Measurements from ENCODE around the gene ASL. TPM values are rescaled to one million over a fixed set of nuclear protein-coding genes. Genes with fewer than 3 reads are reported as not detected.
A peak's percentile ranks its signal among the peaks of the same experiment; 100 is the strongest.

Gene ASL
- total RNA-seq, 1 experiment from 2014 or later = 46.9 TPM

GRCh38 chr7:66047426-66047825, 28.2 kb upstream of the ASL start:
- Histone ChIP-seq H4K20me1 (ENCODE audit: insufficient read depth) (no peaks in the 10 kb centered on the region), H3K4me1 (ENCODE audit: control insufficient read depth in 1 of 2, insufficient read depth in 2 of 2, low read length in 2 of 2) (peaks cover 0 to 21% of the 10 kb centered on the region in 2 experiments; a peak in 2 of 4 replicates), H3K27ac (ENCODE audit: low read depth, low read length) (no peak overlapping the region; the same call in 1 of the 2 replicates), H3K9ac (ENCODE audit: low read length) (no peak overlapping the region), H3K4me3 (replicated peaks in 1 of 2; ENCODE audit: low read depth in 1 of 2, low read length in 2 of 2) (peak overlapping the region in 1 of 2 experiments; percentile 4; a peak in 1 of 4 replicates), H3K9me3 (ENCODE audit: control insufficient read depth in 1 of 2, insufficient read depth in 1 of 2, low read depth in 1 of 2, low read length in 2 of 2) (no peaks in the 10 kb centered on the region), H3K9me2 (ENCODE audit: insufficient read depth) (no peaks in the 10 kb centered on the region), H2AFZ (ENCODE audit: low read depth, low read length, poor library complexity, severe bottlenecking) (peak overlapping the region; percentile 96), H3K36me3 (ENCODE audit: control insufficient read depth in 1 of 2, insufficient read depth in 2 of 2, low read length in 2 of 2) (no peaks in the 10 kb centered on the region), H3K27me3 (ENCODE audit: insufficient read depth, low read length) (no peaks in the 10 kb centered on the region), H3K4me2 (ENCODE audit: low read length) (peak overlapping the region; percentile 61), H3K79me2 (ENCODE audit: insufficient read depth, low read length) (no peaks in the 10 kb centered on the region)
- intact Hi-C loops (cut with micrococcal nuclease) = no loop called here
- ChIA-PET CTCF (no interaction called here), RAD21 (ENCODE audit: low non-redundant PET in 1 of 2, low total read pairs in 2 of 2, uncharacterized antibody in 2 of 2, unreplicated experiment in 2 of 2) (no interaction called here), POLR2A (interaction anchor here (0.6 kb wide), 1 partner anchor 17 kb away, joined by 3 read pairs; no protein-coding TSS in a partner anchor)
- ATAC-seq (peak; percentile 92), DNase-seq (ENCODE audit: low read depth, low spot score) (peak; percentile 60)
- BruUV-seq (replicated peaks) = no TSS peak
- TF ChIP-seq YY1 (IDR thresholded peaks at IDR 0.05; ENCODE audit: extremely low read depth, insufficient replicate concordance, low read depth, low read length) (no peak), SP1 (IDR thresholded peaks at IDR 0.05; ENCODE audit: low read depth) (peak; percentile 64), JUND (IDR thresholded peaks at IDR 0.05) (peak; percentile 69), REST (IDR thresholded peaks at IDR 0.05; ENCODE audit: low read depth) (no peak), FOSL1 (IDR thresholded peaks at IDR 0.05; ENCODE audit: low read depth) (peak; percentile 77), CBX3 (IDR thresholded peaks at IDR 0.05; ENCODE audit: low read depth) (peak; percentile 31; the same call in 1 of the 2 replicates), EGR1 (IDR thresholded peaks at IDR 0.05; ENCODE audit: low read depth) (no peak), ZNF274 (IDR thresholded peaks at IDR 0.05; ENCODE audit: low read depth, low read length) (no peak), RAD21 (IDR thresholded peaks at IDR 0.05; ENCODE audit: low read depth) (peak; percentile 2; the same call in 1 of the 2 replicates)
- TF ChIP-seq, protein P1, sequence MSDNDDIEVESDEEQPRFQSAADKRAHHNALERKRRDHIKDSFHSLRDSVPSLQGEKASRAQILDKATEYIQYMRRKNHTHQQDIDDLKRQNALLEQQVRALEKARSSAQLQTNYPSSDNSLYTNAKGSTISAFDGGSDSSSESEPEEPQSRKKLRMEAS (IDR thresholded peaks at IDR 0.05) = peak; percentile 46
